Common myeloid progenitor, CD34-positive (primary cell): ENCODE results near the gene FAF1.
A peak's percentile ranks its signal among the peaks of the same experiment; 100 is the strongest.
"Not testable (repeated sequence)": the region's sequence is repeated elsewhere in the genome, so short reads cannot be mapped to it uniquely, and the experiment has no call there.

Source experiments
- CTCF ChIA-PET: fragments of 350-600 bp; sonication (Branson Sonifier 250); formaldehyde crosslinking; loops from one replicate; lab custom pipeline; 2021; ENCODE audit warnings: antibody characterized with exemption; lab: Charles Lee
- POLR2A ChIA-PET: fragments of 350-600 bp; sonication (Branson Sonifier 250); formaldehyde crosslinking; loops from one replicate; lab custom pipeline; 2021; ENCODE audit warnings: antibody characterized with exemption; lab: Charles Lee
- DNase-seq, 3 donors: peaks; one replicate each; pipeline versions ENCODE4 v3.0.0 to v3.0.0-alpha.2; 2013
- H3K27ac ChIP-seq, 2 experiments: 1 replicate in 1 of 2; 2 replicates in 1 of 2; pipeline ENCODE4 v1.7.0; 2013; ENCODE audit warnings: inconsistent platforms in 2 of 2, low read length in 2 of 2, mild to moderate bottlenecking in 2 of 2, low read depth in 1 of 2, moderate library complexity in 1 of 2; ENCODE audit not compliant: severe bottlenecking in 2 of 2, insufficient read depth in 1 of 2, poor library complexity in 1 of 2
- H3K27me3 ChIP-seq, 5 experiments: replicated peaks in 2 of 5; 1 replicate in 3 of 5; 2 replicates in 2 of 5; pipeline versions ENCODE4 v1.6.1 to v1.7.0; 2013; ENCODE audit warnings: low read length in 4 of 5, mild to moderate bottlenecking in 2 of 5, moderate library complexity in 2 of 5, inconsistent platforms in 1 of 5; ENCODE audit not compliant: insufficient read depth in 5 of 5, control insufficient read depth in 4 of 5
- H3K36me3 ChIP-seq, 4 experiments: 1 replicate in 2 of 4; 2 replicates in 2 of 4; pipeline versions ENCODE4 v1.6.1 to v1.7.0; 2013; ENCODE audit warnings: low read length in 3 of 4, control low read depth in 1 of 4, mild to moderate bottlenecking in 1 of 4; ENCODE audit not compliant: control insufficient read depth in 4 of 4, insufficient read depth in 4 of 4
- H3K4me1 ChIP-seq, 4 experiments: 1 replicate in 3 of 4; 2 replicates in 1 of 4; pipeline versions ENCODE4 v1.6.1 to v1.7.1; 2013; ENCODE audit warnings: low read length in 3 of 4, mild to moderate bottlenecking in 3 of 4, control low read depth in 1 of 4, inconsistent platforms in 1 of 4, moderate library complexity in 1 of 4; ENCODE audit not compliant: control insufficient read depth in 4 of 4, insufficient read depth in 4 of 4; ENCODE audit errors: control extremely low read depth in 1 of 4
- H3K4me3 ChIP-seq, 7 experiments: 1 replicate in 4 of 7; 2 replicates in 3 of 7; pipeline versions ENCODE4 v1.5.1 to v1.7.0; 2013; ENCODE audit warnings: mild to moderate bottlenecking in 7 of 7, low read length in 6 of 7, moderate library complexity in 6 of 7, inconsistent platforms in 2 of 7, low read depth in 2 of 7, control low read depth in 1 of 7; ENCODE audit not compliant: insufficient read depth in 4 of 7, control insufficient read depth in 1 of 7; ENCODE audit errors: extremely low read depth in 1 of 7
- H3K9me3 ChIP-seq, 5 experiments: 1 replicate in 4 of 5; 2 replicates in 1 of 5; pipeline versions ENCODE4 v1.6.1 to v1.7.1; 2013; ENCODE audit warnings: low read length in 4 of 5, mild to moderate bottlenecking in 2 of 5, inconsistent platforms in 1 of 5, low read depth in 1 of 5, moderate library complexity in 1 of 5; ENCODE audit not compliant: control insufficient read depth in 4 of 5, insufficient read depth in 2 of 5; ENCODE audit errors: control extremely low read depth in 1 of 5
- WGBS: methylation state at CpG from one replicate; pipeline ENCODE4 v1.1.5; 2013; ENCODE audit not compliant: insufficient coverage; 5-methylcytosine and 5-hydroxymethylcytosine counted together

Gene FAF1

GRCh38 chr1:50879137-50879536, 80.9 kb downstream of the FAF1 start:
- Histone ChIP-seq H3K4me1 (no peaks in the 10 kb centered on the region), H3K36me3 (peaks cover 0 to 2% (median 0%) of the 10 kb centered on the region in 4 experiments), H3K9me3 (peaks cover 0 to 2% (median 0%) of the 10 kb centered on the region in 5 experiments), H3K4me3 (no peak overlapping the region), H3K27me3 (no peaks in the 10 kb centered on the region), H3K27ac (no peak overlapping the region)
- ChIA-PET CTCF (no interaction called here), POLR2A (no interaction called here)
- WGBS, result 100% methylated on average over 2 of the region's 4 CpGs
- no peak for DNase-seq

GRCh38 chr1:50878434-50878833, 81.6 kb downstream of the FAF1 start:
- no peak overlapping the region for H3K4me3 ChIP-seq
- H3K4me1 ChIP-seq, result no peaks in the 10 kb centered on the region
- H3K9me3 ChIP-seq, result peaks cover 0 to 2% (median 0%) of the 10 kb centered on the region in 5 experiments
- no peak for DNase-seq
- ChIA-PET CTCF (interaction anchor here (1.3 kb wide), 1 partner anchor 104 kb away, joined by 3 read pairs; no protein-coding TSS in a partner anchor), POLR2A (no interaction called here)
- peaks cover 0 to 2% (median 0%) of the 10 kb centered on the region in 4 experiments for H3K36me3 ChIP-seq
- H3K27ac ChIP-seq, result no peak overlapping the region
- H3K27me3 ChIP-seq, result no peaks in the 10 kb centered on the region

GRCh38 chr1:50877641-50878040, 82.4 kb downstream of the FAF1 start:
- no CpG with 5 or more reads among the region's 1 CpG for WGBS
- H3K27ac ChIP-seq, result no peak overlapping the region
- POLR2A ChIA-PET, result no interaction called here
- no peaks in the 10 kb centered on the region for H3K4me1 ChIP-seq
- DNase-seq, result peak; percentile 8 to 66 (median 56)
- no peak overlapping the region for H3K4me3 ChIP-seq
- peaks cover 0 to 2% (median 0%) of the 10 kb centered on the region in 4 experiments for H3K36me3 ChIP-seq
- CTCF ChIA-PET, result interaction anchor here (1.3 kb wide), 1 partner anchor 103 kb away, joined by 3 read pairs; no protein-coding TSS in a partner anchor
- no peaks in the 10 kb centered on the region for H3K27me3 ChIP-seq
- H3K9me3 ChIP-seq, result peaks cover 0 to 2% (median 0%) of the 10 kb centered on the region in 5 experiments

GRCh38 chr1:50873458-50874187, 86.4 kb downstream of the FAF1 start:
- ChIA-PET CTCF (no interaction called here), POLR2A (no interaction called here)
- Histone ChIP-seq H3K4me3 (peak overlapping the region in 1 of 7 experiments; percentile 23), H3K36me3 (no peaks in the 10 kb centered on the region), H3K4me1 (no peaks in the 10 kb centered on the region), H3K27ac (no peak overlapping the region), H3K27me3 (no peaks in the 10 kb centered on the region), H3K9me3 (peaks cover 0 to 2% (median 0%) of the 10 kb centered on the region in 5 experiments)
- peak; percentile 54 to 85 (median 81) for DNase-seq
- WGBS, result 94% methylated on average over 4 of the region's 5 CpGs

GRCh38 chr1:50864845-50865244, 95.2 kb downstream of the FAF1 start:
- H3K4me1 ChIP-seq, H3K27me3 ChIP-seq, DNase-seq, H3K27ac ChIP-seq, POLR2A ChIA-PET, H3K4me3 ChIP-seq, H3K36me3 ChIP-seq, CTCF ChIA-PET: not testable (repeated sequence)
- peaks cover 2 to 45% (median 6%) of the 10 kb centered on the region in 5 experiments for H3K9me3 ChIP-seq
- no CpG with 5 or more reads among the region's 3 CpGs for WGBS

- Histone ChIP-seq H3K4me3 (no peak overlapping the region), H3K36me3 (peaks cover 0 to 7% (median 2%) of the 10 kb centered on the region in 4 experiments), H3K9me3 (peaks cover 5 to 44% (median 8%) of the 10 kb centered on the region in 5 experiments), H3K4me1 (no peaks in the 10 kb centered on the region), H3K27ac (no peak overlapping the region), H3K27me3 (no peaks in the 10 kb centered on the region)
- CTCF ChIA-PET, result no interaction called here
- WGBS, result no CpG with 5 or more reads among the region's 1 CpG
- POLR2A ChIA-PET, result no interaction called here
- no peak for DNase-seq
These were observed 98.3 kb downstream of the FAF1 start for GRCh38 chr1:50861772-50862171.

- Histone ChIP-seq H3K36me3 (peaks cover 0 to 7% (median 2%) of the 10 kb centered on the region in 4 experiments), H3K4me1 (no peaks in the 10 kb centered on the region), H3K4me3 (no peak overlapping the region), H3K27me3 (no peaks in the 10 kb centered on the region), H3K27ac (no peak overlapping the region), H3K9me3 (peaks cover 5 to 38% (median 8%) of the 10 kb centered on the region in 5 experiments)
- ChIA-PET POLR2A (no interaction called here), CTCF (no interaction called here)
- 100% methylated on average over 1 of the region's 4 CpGs for WGBS
- no peak for DNase-seq
These were observed 99.4 kb downstream of the FAF1 start for GRCh38 chr1:50860702-50861101.
